Caco-2 (cell line): Measurements from ENCODE around the gene PIP4P1. TPM values are rescaled to one million over a fixed set of nuclear protein-coding genes. Genes with fewer than 3 reads are reported as not detected.
A peak's percentile ranks its signal among the peaks of the same experiment; 100 is the strongest.

Experiments used
- BruUV-seq: library from RNA; stranded (reverse); fragments of 400-500 nt; replicated peaks from 2 replicates; lab custom pipeline; 2021; lab: Mats Ljungman, UMichigan
- CTCF ChIA-PET: fragments of 300-600 bp; sonication (Branson Sonifier 250); formaldehyde crosslinking; loops from one replicate; lab custom pipeline; 2022; ENCODE audit warnings: antibody characterized with exemption; lab: Charles Lee
- POLR2A ChIA-PET: fragments of 300-600 bp; sonication (Branson Sonifier 250); formaldehyde crosslinking; loops from one replicate; lab custom pipeline; 2022; ENCODE audit warnings: antibody characterized with exemption; lab: Charles Lee
- DNase-seq, 2 experiments: peaks; one replicate each; pipeline versions ENCODE4 v3.0.0 to v3.0.0-alpha.2; 2020 to 2022
- H3K27me3 ChIP-seq: replicated peaks from 2 replicates; pipeline ENCODE4 v1.6.0; 2011; ENCODE audit warnings: low read length; ENCODE audit not compliant: control insufficient read depth, insufficient read depth
- H3K36me3 ChIP-seq: 2 replicates; pipeline ENCODE4 v1.5.1; 2011; ENCODE audit warnings: low read length; ENCODE audit not compliant: control insufficient read depth, insufficient read depth
- H3K4me1 ChIP-seq: fragments of 250-450 bp; sonication (Bioruptor Pico); 2 replicates; pipeline ENCODE4 v1.5.1; 2020; ENCODE audit warnings: mild to moderate bottlenecking
- H3K4me3 ChIP-seq: 2 replicates; pipeline ENCODE4 v1.5.1; 2011; ENCODE audit warnings: low read depth, mild to moderate bottlenecking, control low read depth, low read length
- H3K9me3 ChIP-seq: fragments of 250-450 bp; sonication (Bioruptor Pico); 2 replicates; pipeline ENCODE4 v1.5.1; 2020; ENCODE audit warnings: mild to moderate bottlenecking, moderate library complexity
- H3K27ac Mint-ChIP-seq: one replicate; pipeline ENCODE4 v1.8.0; 2022; ENCODE audit warnings: mixed read lengths; ENCODE audit not compliant: unreplicated experiment
- H3K27me3 Mint-ChIP-seq: one replicate; pipeline ENCODE4 v1.8.0; 2022; ENCODE audit warnings: mixed read lengths; ENCODE audit not compliant: insufficient read depth, unreplicated experiment
- H3K36me3 Mint-ChIP-seq: one replicate; pipeline ENCODE4 v1.8.0; 2022; ENCODE audit warnings: mild to moderate bottlenecking, mixed read lengths; ENCODE audit not compliant: insufficient read depth, unreplicated experiment
- H3K4me1 Mint-ChIP-seq: one replicate; pipeline ENCODE4 v1.8.0; 2022; ENCODE audit warnings: low read depth, mixed read lengths; ENCODE audit not compliant: unreplicated experiment
- H3K4me3 Mint-ChIP-seq: one replicate; pipeline ENCODE4 v1.8.0; 2022; ENCODE audit warnings: mild to moderate bottlenecking, moderate library complexity, mixed read lengths; ENCODE audit not compliant: unreplicated experiment
- H3K9me3 Mint-ChIP-seq: one replicate; pipeline ENCODE4 v1.8.0; 2022; ENCODE audit warnings: mixed read lengths; ENCODE audit not compliant: unreplicated experiment
- CTCF ChIP-seq, 2 experiments: fragments of 200-600 bp in 1 of 2; IDR thresholded peaks; 1 replicate in 1 of 2; 2 replicates in 1 of 2; pipeline versions ENCODE4 v1.5.1 to v1.8.0; 2011 to 2022; ENCODE audit warnings: antibody characterized with exemption in 1 of 2, control low read depth in 1 of 2, inconsistent platforms in 1 of 2, low read depth in 1 of 2, low read length in 1 of 2, mild to moderate bottlenecking in 1 of 2, moderate library complexity in 1 of 2; ENCODE audit not compliant: insufficient read depth in 1 of 2, severe bottlenecking in 1 of 2, unreplicated experiment in 1 of 2
- intact Hi-C: fragments of 100-400 bp; cut with micrococcal nuclease; formaldehyde crosslinking; loops from one replicate; pipeline ENCODE4 v1.10.0; 2022; ENCODE audit not compliant: unreplicated experiment
- total RNA-seq: library from RNA; stranded (reverse); gene quantifications from 2 replicates; pipeline ENCODE4 v1.2.3, GENCODE V29; 2022

The PIP4P1 gene
- total RNA-seq, 1 experiment from 2014 or later, result 46.2 TPM

- no peak overlapping the region for H3K4me3 Mint-ChIP-seq
- BruUV-seq, result no TSS peak
- H3K36me3 Mint-ChIP-seq, result peaks cover 5% of the 10 kb centered on the region
- TF ChIP-seq CTCF (IDR thresholded peaks at IDR 0.05; ENCODE audit: insufficient read depth in 1 of 2, low read depth in 1 of 2, low read length in 1 of 2, severe bottlenecking in 1 of 2, unreplicated experiment in 1 of 2), result no peak
- H3K27ac Mint-ChIP-seq, result no peak overlapping the region
- ChIA-PET POLR2A (no interaction called here), CTCF (no interaction called here)
- no peaks in the 10 kb centered on the region for H3K4me1 ChIP-seq
- H3K27me3 ChIP-seq, result no peaks in the 10 kb centered on the region
- no peaks in the 10 kb centered on the region for H3K27me3 Mint-ChIP-seq
- no peak overlapping the region for H3K4me3 ChIP-seq
- H3K4me1 Mint-ChIP-seq, result no peaks in the 10 kb centered on the region
- intact Hi-C loops, result no loop called here
- H3K36me3 ChIP-seq, result no peaks in the 10 kb centered on the region
- no peaks in the 10 kb centered on the region for H3K9me3 ChIP-seq
- H3K9me3 Mint-ChIP-seq, result no peaks in the 10 kb centered on the region
- DNase-seq, result no peak
Measured at GRCh38 chr14:20434701-20435581, 26.3 kb downstream of the PIP4P1 start.

GRCh38 chr14:20429801-20430669 is 31.2 kb downstream of the PIP4P1 start:
- peaks cover 15% of the 10 kb centered on the region for H3K4me1 Mint-ChIP-seq
- POLR2A ChIA-PET, result no interaction called here
- CTCF ChIA-PET, result no interaction called here
- no peak for DNase-seq
- no peaks in the 10 kb centered on the region for H3K27me3 Mint-ChIP-seq
- Histone ChIP-seq H3K36me3 (no peaks in the 10 kb centered on the region), H3K27me3 (no peaks in the 10 kb centered on the region), H3K4me3 (no peak overlapping the region), H3K9me3 (no peaks in the 10 kb centered on the region), H3K4me1 (peaks cover 14% of the 10 kb centered on the region)
- TF ChIP-seq CTCF (IDR thresholded peaks at IDR 0.05; ENCODE audit: insufficient read depth in 1 of 2, low read depth in 1 of 2, low read length in 1 of 2, severe bottlenecking in 1 of 2, unreplicated experiment in 1 of 2), result no peak
- H3K36me3 Mint-ChIP-seq, result no peaks in the 10 kb centered on the region
- H3K27ac Mint-ChIP-seq, result no peak overlapping the region
- no TSS peak for BruUV-seq
- no peak overlapping the region for H3K4me3 Mint-ChIP-seq
- H3K9me3 Mint-ChIP-seq, result no peaks in the 10 kb centered on the region
- intact Hi-C loops, result no loop called here

- H3K4me1 ChIP-seq, result peaks cover 22% of the 10 kb centered on the region
- no peaks in the 10 kb centered on the region for H3K27me3 ChIP-seq
Measured at GRCh38 chr14:20428802-20429201, 32.4 kb downstream of the PIP4P1 start.

More at GRCh38 chr14:20428802-20429201, 32.4 kb downstream of the PIP4P1 start:
- Mint-ChIP-seq H3K27me3 (no peaks in the 10 kb centered on the region), H3K4me3 (no peak overlapping the region), H3K27ac (peak overlapping the region; percentile 6), H3K9me3 (no peaks in the 10 kb centered on the region), H3K36me3 (no peaks in the 10 kb centered on the region), H3K4me1 (peaks cover 23% of the 10 kb centered on the region)
- Histone ChIP-seq H3K36me3 (no peaks in the 10 kb centered on the region), H3K4me3 (no peak overlapping the region), H3K9me3 (no peaks in the 10 kb centered on the region)
- TF ChIP-seq CTCF (IDR thresholded peaks at IDR 0.05; ENCODE audit: insufficient read depth in 1 of 2, low read depth in 1 of 2, low read length in 1 of 2, severe bottlenecking in 1 of 2, unreplicated experiment in 1 of 2), result no peak
- intact Hi-C loops, result no loop called here
- CTCF ChIA-PET, result no interaction called here
- no TSS peak for BruUV-seq
- no peak for DNase-seq
- POLR2A ChIA-PET, result interaction anchor here (0.5 kb wide), 1 partner anchor 546 kb away, joined by 5 read pairs; no protein-coding TSS in a partner anchor
